ENCODE measurements around the gene VWF. TPM values are rescaled to one million over a fixed set of nuclear protein-coding genes. Genes with fewer than 3 reads are reported as not detected.
A peak's percentile ranks its signal among the peaks of the same experiment; 100 is the strongest.

VWF gene
- total RNA-seq, 3 donors from 2014 or later = 0.33 to 0.71 (median 0.58) TPM

DNA sequence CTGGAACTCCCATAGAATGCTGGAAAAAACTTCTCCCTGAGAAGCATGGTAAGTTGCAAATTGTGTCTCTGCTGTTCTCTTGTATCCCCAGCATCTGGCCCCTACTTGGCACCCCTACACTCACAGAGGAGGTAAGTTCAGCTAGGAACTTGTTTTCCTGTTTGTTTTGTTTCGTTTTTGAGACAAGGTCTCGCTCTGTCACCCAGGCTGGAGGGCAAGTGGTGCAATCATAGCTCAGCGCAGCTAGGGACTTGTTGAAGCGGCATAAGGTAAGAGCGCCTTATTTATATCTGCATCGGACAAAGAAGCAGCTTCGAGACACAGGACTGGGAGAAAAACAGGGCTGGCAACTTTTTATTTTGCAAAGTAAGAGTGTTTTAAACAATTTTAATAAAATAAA lies 161.0 kb downstream of the VWF start:
- DNase-seq (no peak), ATAC-seq (no peak)
- H3K4me3 Mint-ChIP-seq = no peak overlapping the region
- H3K27me3 Mint-ChIP-seq (ENCODE audit: low read depth) = peaks cover 11% of the 10 kb centered on the region
- no peaks in the 10 kb centered on the region for H3K4me1 Mint-ChIP-seq (ENCODE audit: low read depth)
- H3K36me3 Mint-ChIP-seq (ENCODE audit: insufficient read depth) = no peaks in the 10 kb centered on the region
- no peaks in the 10 kb centered on the region for H3K9me3 Mint-ChIP-seq

DNA sequence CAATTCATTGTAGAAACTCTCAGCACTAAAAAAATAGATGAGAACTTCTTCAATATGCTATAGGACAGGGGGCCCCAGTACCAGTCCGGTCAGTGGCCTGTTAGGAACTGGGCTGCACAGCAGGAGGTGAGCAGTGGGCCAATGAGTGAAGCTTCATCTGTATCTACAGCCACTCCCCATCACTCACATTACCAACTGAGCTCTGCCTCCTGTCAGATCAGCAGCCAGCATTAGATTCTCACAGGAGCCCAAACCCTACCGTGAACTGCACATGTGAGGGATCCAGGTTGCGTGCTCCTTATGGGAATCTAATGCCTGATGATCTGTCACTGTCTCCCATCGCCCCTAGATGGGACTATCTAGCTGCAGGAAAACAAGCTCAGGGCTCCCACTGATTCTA lies 163.7 kb downstream of the VWF start:
- no peaks in the 10 kb centered on the region for H3K36me3 Mint-ChIP-seq (ENCODE audit: insufficient read depth)
- peaks cover 11% of the 10 kb centered on the region for H3K27me3 Mint-ChIP-seq (ENCODE audit: low read depth)
- H3K4me1 Mint-ChIP-seq (ENCODE audit: low read depth) = no peaks in the 10 kb centered on the region
- ATAC-seq = no peak
- peaks cover 5% of the 10 kb centered on the region for H3K9me3 Mint-ChIP-seq
- no peak overlapping the region for H3K4me3 Mint-ChIP-seq
- DNase-seq = no peak

DNA sequence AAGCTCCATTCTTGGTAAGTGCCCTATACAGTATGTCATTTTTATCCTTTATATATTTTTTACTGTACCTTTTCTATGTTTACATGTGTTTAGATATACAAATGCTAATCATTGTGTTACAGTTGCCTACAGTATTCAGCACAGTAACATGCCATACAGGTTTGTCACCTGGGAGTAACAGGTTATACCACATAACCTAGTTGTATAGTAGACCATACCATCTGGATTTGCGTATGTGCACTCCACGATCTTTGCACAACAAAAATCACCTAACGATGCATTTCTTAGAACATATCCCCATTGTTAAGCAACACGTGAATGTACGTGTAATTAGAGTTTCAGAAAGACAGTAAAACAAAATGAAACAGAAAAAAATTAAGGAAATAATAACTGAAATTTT lies 167.5 kb downstream of the VWF start:
- Mint-ChIP-seq H3K36me3 (ENCODE audit: insufficient read depth) (no peaks in the 10 kb centered on the region), H3K9me3 (peaks cover 5% of the 10 kb centered on the region), H3K27me3 (ENCODE audit: low read depth) (peaks cover 30% of the 10 kb centered on the region), H3K4me3 (no peak overlapping the region), H3K4me1 (ENCODE audit: low read depth) (no peaks in the 10 kb centered on the region)
- DNase-seq (no peak), ATAC-seq (no peak)

DNA sequence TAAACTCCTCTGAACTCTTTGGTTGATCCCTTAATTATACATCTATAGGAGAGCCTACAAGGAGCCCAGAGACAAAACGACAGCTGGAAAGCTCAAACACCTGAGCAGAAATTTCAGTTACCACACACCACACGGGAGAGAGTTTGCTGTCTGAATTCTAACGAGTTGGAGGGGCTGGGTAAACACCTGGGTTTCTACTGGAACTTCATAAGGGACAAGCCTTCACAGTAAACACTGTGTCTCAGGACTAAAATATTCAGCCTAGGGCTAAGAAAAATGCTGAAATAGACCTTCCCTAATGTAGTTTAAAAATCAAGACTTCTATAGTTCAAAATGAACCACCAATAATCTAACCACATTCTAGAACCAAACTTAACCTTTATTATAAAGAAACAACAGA lies 169.8 kb downstream of the VWF start:
- H3K4me3 Mint-ChIP-seq = no peak overlapping the region
- DNase-seq = no peak
- ATAC-seq = no peak
- no peaks in the 10 kb centered on the region for H3K4me1 Mint-ChIP-seq (ENCODE audit: low read depth)
- H3K27me3 Mint-ChIP-seq (ENCODE audit: low read depth) = peaks cover 37% of the 10 kb centered on the region
- H3K36me3 Mint-ChIP-seq (ENCODE audit: insufficient read depth) = no peaks in the 10 kb centered on the region
- H3K9me3 Mint-ChIP-seq = peaks cover 5% of the 10 kb centered on the region

DNA sequence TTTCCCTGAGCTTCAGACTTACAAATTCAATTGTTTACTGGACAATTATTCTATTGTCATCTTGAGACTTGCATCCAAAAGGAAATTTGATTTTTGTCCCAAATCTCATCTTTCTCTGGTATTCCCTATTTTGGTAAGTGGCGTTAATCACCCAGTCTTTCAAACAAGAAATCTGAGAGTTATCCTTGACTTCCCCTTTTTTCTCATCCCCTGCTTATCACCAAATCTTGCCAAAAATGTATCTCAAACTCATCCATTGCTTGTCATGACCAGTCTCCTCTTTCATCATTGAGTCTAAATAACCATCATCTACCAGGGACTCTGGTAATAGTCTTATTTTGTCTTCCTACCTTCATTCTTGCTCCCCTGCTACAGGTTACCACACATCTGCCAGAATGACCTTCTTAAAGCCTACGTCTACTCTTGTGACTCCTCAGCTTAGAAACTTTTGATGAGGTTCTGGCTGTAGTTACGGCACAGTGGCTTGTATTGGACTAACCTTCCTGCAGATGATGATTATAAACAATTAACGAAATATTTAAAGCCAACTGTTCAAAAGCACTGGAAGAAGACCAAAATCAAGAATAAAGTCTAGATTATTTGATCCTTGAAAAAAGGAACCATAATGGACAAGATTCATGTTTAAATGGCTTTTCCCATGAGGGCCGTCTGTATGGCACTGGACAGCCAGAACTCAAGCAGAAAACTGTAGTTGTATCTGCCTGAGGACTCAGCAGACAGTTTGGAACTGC lies 170.5 kb downstream of the VWF start:
- ATAC-seq = no peak
- peaks cover 43% of the 10 kb centered on the region for H3K27me3 Mint-ChIP-seq (ENCODE audit: low read depth)
- no peak for DNase-seq
- H3K4me1 Mint-ChIP-seq (ENCODE audit: low read depth) = no peaks in the 10 kb centered on the region
- peaks cover 5% of the 10 kb centered on the region for H3K9me3 Mint-ChIP-seq
- H3K36me3 Mint-ChIP-seq (ENCODE audit: insufficient read depth) = no peaks in the 10 kb centered on the region
- no peak overlapping the region for H3K4me3 Mint-ChIP-seq

DNA sequence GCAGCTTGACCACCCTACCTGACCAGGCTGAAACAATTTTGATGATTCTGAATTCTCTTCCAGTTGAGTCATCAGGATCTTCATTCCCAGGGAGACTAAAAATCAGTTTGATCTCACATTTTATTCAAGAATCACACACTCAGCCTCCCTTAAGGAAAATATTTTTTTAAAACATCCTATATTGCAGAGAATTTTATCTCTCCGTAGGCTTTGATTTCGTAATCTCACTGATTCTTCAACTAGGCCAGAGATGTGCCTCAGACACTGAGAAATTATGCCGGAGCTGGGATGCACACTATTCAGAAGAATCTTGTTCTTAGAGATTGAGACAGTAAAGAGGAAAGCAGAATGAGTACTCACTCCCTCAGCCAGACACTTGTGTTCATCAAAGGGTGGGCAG lies 172.4 kb downstream of the VWF start:
- H3K27me3 Mint-ChIP-seq (ENCODE audit: low read depth) = peaks cover 50% of the 10 kb centered on the region
- peaks cover 1% of the 10 kb centered on the region for H3K9me3 Mint-ChIP-seq
- DNase-seq (no peak), ATAC-seq (no peak)
- no peaks in the 10 kb centered on the region for H3K4me1 Mint-ChIP-seq (ENCODE audit: low read depth)
- no peak overlapping the region for H3K4me3 Mint-ChIP-seq
- no peaks in the 10 kb centered on the region for H3K36me3 Mint-ChIP-seq (ENCODE audit: insufficient read depth)

DNA sequence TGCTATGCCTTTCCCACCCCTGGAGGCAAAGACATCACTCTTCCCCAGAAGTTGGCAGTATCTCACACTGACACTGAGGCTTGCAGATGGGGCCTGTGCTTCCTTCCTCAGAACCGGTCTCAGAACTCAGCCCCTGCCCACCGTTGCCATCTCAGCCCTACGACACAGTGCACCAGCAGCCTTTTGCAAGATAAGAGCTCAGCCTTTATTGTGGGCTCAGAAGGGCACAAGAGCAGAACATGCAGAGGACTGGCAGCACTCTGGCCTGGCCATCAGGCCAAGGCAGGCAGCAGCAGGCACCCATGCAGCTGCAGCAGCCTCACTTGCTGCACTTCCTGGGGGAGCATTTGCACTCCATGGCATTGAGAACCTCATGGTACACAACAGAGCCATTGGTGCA lies 175.8 kb downstream of the VWF start:
- no peak for ATAC-seq
- peaks cover 2% of the 10 kb centered on the region for H3K4me1 Mint-ChIP-seq (ENCODE audit: low read depth)
- peaks cover 68% of the 10 kb centered on the region for H3K27me3 Mint-ChIP-seq (ENCODE audit: low read depth)
- DNase-seq = no peak
- no peaks in the 10 kb centered on the region for H3K36me3 Mint-ChIP-seq (ENCODE audit: insufficient read depth)
- no peak overlapping the region for H3K4me3 Mint-ChIP-seq
- no peaks in the 10 kb centered on the region for H3K9me3 Mint-ChIP-seq

DNA sequence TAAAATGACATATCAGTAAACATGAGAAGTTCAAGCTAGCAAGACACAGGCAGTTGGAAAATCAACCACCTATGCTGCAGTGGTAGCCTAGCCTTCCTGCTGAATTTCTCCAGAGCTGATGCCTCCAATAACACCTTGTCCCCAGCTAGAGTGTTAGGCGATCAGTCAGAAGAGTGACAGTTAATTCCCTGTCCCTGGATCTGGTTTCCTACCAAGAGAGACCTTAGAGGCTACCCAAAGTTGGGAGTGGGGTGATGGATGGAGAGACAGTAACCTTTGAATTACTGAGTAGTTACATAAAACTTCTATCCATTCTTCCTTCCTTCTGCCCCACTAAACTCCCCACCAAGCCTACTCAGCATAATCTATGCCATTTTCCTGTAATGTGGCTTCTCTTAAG lies 177.5 kb downstream of the VWF start:
- H3K4me3 Mint-ChIP-seq = no peak overlapping the region
- H3K36me3 Mint-ChIP-seq (ENCODE audit: insufficient read depth) = no peaks in the 10 kb centered on the region
- H3K9me3 Mint-ChIP-seq = no peaks in the 10 kb centered on the region
- peaks cover 2% of the 10 kb centered on the region for H3K4me1 Mint-ChIP-seq (ENCODE audit: low read depth)
- H3K27me3 Mint-ChIP-seq (ENCODE audit: low read depth) = peaks cover 69% of the 10 kb centered on the region
- no peak for ATAC-seq
- DNase-seq = no peak

DNA sequence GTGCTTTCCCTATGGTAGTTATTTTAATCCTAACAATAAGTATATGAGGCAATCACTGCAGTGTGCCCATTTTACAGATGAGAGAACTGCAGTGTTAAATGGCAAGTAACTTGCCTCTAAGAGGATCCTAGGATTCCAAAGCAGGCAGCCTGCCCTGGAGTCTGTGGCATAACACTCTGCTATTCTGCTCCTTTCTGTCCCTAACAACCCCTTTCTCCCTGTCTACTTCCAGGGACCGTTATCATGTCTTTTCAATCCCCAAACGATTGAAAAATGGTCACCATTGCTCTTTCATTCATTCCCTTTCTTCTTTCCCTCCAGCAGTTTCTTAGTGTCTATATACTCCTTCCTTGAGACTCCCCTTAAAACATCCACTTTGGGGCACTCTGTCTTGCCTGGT lies 178.1 kb downstream of the VWF start:
- Mint-ChIP-seq H3K4me1 (ENCODE audit: low read depth) (peaks cover 2% of the 10 kb centered on the region), H3K36me3 (ENCODE audit: insufficient read depth) (no peaks in the 10 kb centered on the region), H3K9me3 (no peaks in the 10 kb centered on the region), H3K4me3 (no peak overlapping the region), H3K27me3 (ENCODE audit: low read depth) (peaks cover 66% of the 10 kb centered on the region)
- ATAC-seq (no peak), DNase-seq (no peak)

DNA sequence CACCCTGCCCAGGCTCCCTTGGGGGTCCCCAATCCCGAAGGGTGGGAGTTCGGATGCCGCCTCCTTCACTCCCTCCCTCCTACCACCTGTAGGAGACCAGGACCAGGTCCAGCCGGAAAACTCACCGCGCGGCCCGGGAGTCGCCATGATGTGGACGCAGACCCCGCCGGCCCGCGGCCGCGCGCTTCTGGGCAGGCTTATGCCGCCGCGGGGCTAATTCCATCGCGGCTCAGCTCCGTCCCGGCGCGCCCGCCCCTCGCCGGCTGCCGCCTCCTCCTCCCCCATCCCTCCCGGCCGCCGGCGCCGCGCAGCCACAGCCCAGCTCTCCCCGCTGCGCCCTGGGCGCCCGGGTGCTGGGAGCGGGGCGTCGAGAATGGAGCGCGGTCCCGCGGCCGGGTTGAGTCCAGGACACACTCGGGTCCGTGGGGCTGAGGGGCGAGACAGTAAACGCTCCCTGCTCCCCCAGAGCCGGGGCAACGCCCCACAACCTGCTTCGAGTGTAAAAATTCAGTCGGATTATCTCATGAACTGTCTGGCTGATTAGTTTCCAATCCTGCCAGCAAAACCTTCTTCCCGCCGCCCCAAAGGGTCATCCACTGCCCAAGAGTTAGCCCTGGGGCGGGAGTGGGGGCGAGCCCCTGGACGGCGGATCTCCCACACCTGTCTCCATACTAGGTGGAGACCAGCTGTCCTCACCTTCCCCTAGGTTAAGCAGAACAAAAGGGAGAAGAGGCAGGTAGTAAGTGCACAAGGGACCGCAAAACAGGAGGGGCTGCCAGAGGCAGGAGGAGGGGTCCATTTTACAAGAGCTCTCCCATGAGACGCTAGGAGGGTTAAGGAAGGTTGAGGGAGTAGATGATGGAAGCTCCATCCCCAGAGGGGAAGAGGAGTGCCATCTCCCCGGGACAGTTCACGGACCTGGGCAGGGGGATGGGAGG lies 179.1 kb downstream of the VWF start, which contains the start of gene ANO2:
Gene ANO2 (minus strand): TSS at position 189 of the 938 bp plus-strand sequence. CDS start 42 bp downstream, at position 147.
- ATAC-seq (peak in 1 of 2 donors; percentile 62), DNase-seq (no peak)
- Mint-ChIP-seq H3K9me3 (no peaks in the 10 kb centered on the region), H3K4me1 (ENCODE audit: low read depth) (peaks cover 2% of the 10 kb centered on the region), H3K27me3 (ENCODE audit: low read depth) (peaks cover 66% of the 10 kb centered on the region), H3K36me3 (ENCODE audit: insufficient read depth) (no peaks in the 10 kb centered on the region), H3K4me3 (no peak within 1 kb of the TSS)

DNA sequence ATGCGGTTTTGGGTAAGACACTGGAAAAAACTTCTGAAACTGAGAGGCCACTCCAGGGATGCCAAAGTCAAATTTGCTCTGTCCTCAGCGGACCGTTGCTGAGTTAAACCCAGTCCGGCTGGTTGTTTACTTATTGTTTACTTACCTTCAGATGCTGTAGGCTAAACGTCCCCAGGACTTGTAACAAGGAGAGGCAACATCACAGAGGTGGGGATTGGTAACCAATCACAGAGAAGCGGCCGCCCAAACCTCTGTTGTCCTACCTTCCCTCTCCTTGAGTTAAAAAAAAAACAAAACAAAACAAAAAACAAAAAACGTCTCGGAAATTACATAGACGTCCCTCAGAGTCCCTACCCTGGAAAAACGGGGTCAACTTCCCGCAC lies 179.8 kb downstream of the VWF start:
- DNase-seq (no peak), ATAC-seq (no peak)
- H3K36me3 Mint-ChIP-seq (ENCODE audit: insufficient read depth) = no peaks in the 10 kb centered on the region
- H3K9me3 Mint-ChIP-seq = no peaks in the 10 kb centered on the region
- no peak overlapping the region for H3K4me3 Mint-ChIP-seq
- H3K4me1 Mint-ChIP-seq (ENCODE audit: low read depth) = peaks cover 2% of the 10 kb centered on the region
- peaks cover 72% of the 10 kb centered on the region for H3K27me3 Mint-ChIP-seq (ENCODE audit: low read depth)

DNA sequence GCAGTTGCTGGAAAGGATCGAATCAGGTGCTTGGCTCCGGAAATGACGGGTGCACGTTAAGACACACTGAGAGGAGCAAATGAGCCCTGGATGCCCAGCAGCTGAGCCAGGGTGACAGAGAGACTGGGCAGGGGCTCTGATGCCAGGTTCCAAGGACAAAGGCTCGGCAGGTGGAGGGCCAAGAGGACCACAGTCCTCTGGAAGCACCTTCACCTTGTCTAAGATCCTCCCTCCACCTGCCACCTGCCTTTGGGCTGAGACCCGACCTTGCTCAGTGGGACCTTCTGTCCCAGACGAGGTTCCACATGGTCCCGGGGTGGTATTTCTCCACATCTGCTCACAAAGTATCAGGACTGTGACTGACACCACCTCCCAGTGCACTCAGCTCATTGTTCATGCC lies 180.4 kb downstream of the VWF start:
- no peaks in the 10 kb centered on the region for H3K9me3 Mint-ChIP-seq
- H3K4me1 Mint-ChIP-seq (ENCODE audit: low read depth) = peaks cover 2% of the 10 kb centered on the region
- H3K27me3 Mint-ChIP-seq (ENCODE audit: low read depth) = peaks cover 72% of the 10 kb centered on the region
- no peaks in the 10 kb centered on the region for H3K36me3 Mint-ChIP-seq (ENCODE audit: insufficient read depth)
- H3K4me3 Mint-ChIP-seq = no peak overlapping the region
- ATAC-seq (no peak), DNase-seq (no peak)

DNA sequence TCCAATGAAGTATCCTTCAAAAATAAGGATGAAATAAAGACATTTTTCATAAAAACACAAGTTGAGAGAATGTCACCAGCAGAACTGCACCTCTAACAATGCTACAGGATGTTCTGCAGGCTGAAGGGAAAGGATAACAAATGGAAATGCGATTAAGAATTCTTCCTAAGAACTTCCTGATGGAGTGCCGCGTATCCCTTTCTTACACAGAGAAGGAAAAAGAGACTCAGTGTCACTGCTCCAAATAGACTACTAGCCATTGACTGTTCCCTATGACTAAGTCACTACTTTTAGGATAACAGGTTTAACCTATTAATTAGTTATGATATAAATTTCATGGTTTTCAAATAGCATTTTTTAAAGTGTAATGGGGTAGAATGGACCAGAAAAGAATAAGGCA lies 182.6 kb downstream of the VWF start:
- no peak for DNase-seq
- no peak overlapping the region for H3K4me3 Mint-ChIP-seq
- no peak for ATAC-seq
- H3K36me3 Mint-ChIP-seq (ENCODE audit: insufficient read depth) = no peaks in the 10 kb centered on the region
- peaks cover 2% of the 10 kb centered on the region for H3K4me1 Mint-ChIP-seq (ENCODE audit: low read depth)
- no peaks in the 10 kb centered on the region for H3K9me3 Mint-ChIP-seq
- peaks cover 69% of the 10 kb centered on the region for H3K27me3 Mint-ChIP-seq (ENCODE audit: low read depth)

DNA sequence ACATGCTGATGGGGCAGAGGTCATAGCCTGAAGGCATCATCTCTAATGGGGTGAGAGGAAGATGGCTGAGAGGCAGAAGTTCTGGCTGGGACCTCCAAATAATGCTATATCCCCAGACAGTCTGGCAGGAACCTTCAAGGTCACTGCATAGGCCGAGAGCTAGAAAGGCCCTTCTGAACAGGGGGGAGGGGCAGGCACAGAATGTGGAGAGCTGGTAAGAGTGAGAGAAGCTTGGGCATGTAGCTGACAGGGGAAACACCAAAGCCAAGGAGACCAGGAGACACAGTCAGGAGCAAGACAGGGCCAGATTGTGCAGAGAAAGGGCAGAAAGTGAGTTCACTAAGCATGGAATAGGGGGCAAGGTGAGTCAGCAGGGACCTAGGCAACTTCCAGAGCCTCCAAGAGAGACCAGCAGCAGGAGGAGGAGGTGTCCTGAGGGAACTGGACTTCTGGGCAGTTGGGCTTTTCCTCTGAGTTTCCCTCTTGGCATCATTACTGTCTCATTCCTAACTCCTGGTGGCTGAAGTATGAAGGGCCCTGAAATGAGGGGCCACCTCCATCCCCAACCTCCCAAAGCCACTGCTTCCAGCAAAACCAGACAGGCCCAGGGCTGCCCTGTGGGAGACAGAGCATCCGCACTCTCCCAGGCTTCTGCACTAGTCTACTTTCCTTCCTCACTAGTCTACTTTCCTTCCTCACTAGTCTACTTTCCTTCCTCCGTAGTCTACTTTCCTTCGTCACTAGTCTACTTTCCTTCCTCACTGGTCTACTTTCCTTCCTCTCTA lies 196.5 kb downstream of the VWF start:
- Mint-ChIP-seq H3K27me3 (ENCODE audit: low read depth) (peaks cover 24% of the 10 kb centered on the region), H3K4me3 (no peak overlapping the region), H3K9me3 (no peaks in the 10 kb centered on the region), H3K36me3 (ENCODE audit: insufficient read depth) (no peaks in the 10 kb centered on the region), H3K4me1 (ENCODE audit: low read depth) (no peaks in the 10 kb centered on the region)
- DNase-seq (no peak), ATAC-seq (no peak)

Measured in activated T-cell treated with anti-CD3 and anti-CD28 coated beads, Interleukin-2, amount 50 U/mL, for 4 hours (primary cell).